Esophagus mucosa (tissue), 1 donor: ENCODE data around the gene NDUFAF5. TPM values are rescaled to one million over a fixed set of nuclear protein-coding genes. Genes with fewer than 3 reads are reported as not detected.
"Not testable (repeated sequence)": the region's sequence is repeated elsewhere in the genome, so short reads cannot be mapped to it uniquely, and the experiment has no call there.

ENCODE experiments used
- ATAC-seq: fragments of 200-7000 bp; cut with Tn5 transposase; one replicate; pipeline ENCODE4 v1.9.1; 2020
- total RNA-seq: library from RNA; stranded (reverse); gene quantifications from one replicate; pipeline ENCODE4 v1.2.4, GENCODE V29; 2023
- donor health status: DM: yes; HTN: yes; CAD: no.

NDUFAF5 gene, protein sequence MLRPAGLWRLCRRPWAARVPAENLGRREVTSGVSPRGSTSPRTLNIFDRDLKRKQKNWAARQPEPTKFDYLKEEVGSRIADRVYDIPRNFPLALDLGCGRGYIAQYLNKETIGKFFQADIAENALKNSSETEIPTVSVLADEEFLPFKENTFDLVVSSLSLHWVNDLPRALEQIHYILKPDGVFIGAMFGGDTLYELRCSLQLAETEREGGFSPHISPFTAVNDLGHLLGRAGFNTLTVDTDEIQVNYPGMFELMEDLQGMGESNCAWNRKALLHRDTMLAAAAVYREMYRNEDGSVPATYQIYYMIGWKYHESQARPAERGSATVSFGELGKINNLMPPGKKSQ
- 17.7 TPM for total RNA-seq

- peak; percentile 100 for ATAC-seq
Observed at GRCh38 chr20:13784893-13785715, at the start of gene NDUFAF5, which contains the start of gene ESF1. NDUFAF5 (plus strand) TSS chr20:13785028; CDS start chr20:13785069, 41 bp downstream. ESF1 (minus strand) TSS chr20:13784919; CDS start chr20:13783140, 1,779 bp downstream.

DNA sequence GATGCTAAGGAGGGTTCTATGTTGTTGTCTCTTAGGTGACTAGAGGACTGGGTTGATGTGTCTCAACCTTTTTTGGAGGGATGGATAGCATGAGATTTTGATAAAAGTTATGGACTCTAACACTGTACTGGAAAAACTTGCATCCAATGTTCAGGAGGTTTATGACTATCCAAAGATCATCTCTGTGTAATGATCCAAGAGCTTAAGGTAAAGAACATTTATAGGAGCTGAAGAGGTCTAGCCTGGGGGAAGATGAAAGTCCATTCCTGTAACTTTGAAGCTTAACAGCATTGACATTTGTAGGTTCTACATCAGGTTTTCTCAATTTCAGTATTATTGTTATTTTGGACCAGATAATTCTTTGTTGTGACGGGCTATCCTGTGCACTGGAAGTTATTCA is 49.0 kb upstream of the NDUFAF5 start:
- no peak for ATAC-seq

DNA sequence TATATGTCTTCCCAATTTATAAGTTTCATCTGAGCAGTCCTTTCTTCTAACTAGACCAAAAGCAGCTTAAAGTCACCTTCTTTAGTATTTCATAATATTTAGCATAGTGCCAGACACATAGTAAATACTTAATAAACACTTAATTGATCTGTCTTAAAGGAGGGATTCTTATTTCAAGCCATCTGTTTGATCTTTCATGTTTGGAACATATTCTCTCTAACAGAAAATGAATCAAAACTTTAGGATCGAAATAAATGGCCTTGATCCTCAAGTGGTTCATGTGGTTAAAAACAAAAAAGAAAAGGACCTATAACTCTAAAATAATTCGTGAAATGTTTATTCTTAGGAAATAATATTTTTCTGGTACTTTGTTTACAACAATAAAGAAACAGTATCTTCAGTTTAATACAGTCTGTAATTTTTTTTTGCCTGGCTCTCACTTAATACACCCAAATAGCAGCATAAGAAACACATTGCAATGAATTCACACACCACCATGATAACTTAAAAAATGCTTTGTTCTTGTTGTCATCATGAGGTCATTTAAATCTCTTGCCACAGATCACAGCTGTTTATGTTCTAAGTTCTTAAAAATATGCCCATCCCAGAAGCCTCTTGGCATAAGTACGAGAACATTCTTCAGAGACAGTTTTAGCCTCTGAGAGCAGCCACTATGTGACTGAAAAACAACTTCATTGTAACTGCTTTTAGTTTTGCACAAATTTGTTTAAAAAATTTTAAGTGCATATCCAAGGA is 48.2 kb upstream of the NDUFAF5 start:
- no peak for ATAC-seq

GRCh38 chr20:13738187-13738586 is 46.6 kb upstream of the NDUFAF5 start:
- not testable (repeated sequence) for ATAC-seq

GRCh38 chr20:13739731-13740649 is 44.8 kb upstream of the NDUFAF5 start:
- ATAC-seq, result no peak

DNA sequence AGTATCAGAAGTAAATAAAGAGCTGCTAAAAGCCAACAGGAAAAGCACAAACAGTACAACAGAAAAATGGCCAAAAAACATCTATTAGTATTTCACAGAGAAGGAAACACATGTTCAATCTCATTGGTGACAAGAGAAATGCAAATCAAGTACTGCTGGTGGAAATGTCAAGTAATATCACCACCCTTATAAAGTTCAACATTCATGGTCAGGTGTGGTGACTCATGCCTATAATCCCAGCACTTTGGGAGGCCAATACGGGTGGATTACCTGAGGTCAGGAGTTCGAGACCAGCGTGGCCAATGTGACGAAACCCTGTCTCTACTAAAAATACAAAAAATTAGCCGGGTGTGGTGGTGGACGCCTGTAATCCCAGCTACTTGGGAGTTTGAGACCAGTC is 42.9 kb upstream of the NDUFAF5 start:
- no peak for ATAC-seq

DNA sequence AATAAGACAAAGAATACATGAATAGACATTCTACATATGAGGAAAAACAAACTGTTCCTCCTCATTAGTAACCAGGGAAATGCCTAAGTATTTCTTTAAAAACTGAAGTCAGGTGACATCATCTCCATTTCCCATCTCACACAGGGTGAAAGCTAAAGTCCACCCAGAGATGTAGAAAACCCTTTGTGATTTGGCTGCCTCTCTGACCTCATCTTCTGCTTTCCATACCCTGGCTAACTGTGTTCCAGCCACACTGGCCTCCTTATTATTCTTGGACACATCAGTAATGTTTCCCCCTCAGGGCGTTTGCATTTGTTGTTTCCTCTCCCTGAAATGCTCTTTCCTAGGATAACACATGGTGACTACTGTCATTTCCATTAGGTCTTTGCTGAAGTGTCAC is 40.5 kb upstream of the NDUFAF5 start:
- ATAC-seq, result no peak

GRCh38 chr20:13745784-13746183 is 39.0 kb upstream of the NDUFAF5 start:
- ATAC-seq, result no peak

- ATAC-seq, result no peak
Observed at GRCh38 chr20:13749811-13750210, 35.0 kb upstream of the NDUFAF5 start.

- ATAC-seq, result no peak
Observed at GRCh38 chr20:13753436-13754036, 31.3 kb upstream of the NDUFAF5 start.

DNA sequence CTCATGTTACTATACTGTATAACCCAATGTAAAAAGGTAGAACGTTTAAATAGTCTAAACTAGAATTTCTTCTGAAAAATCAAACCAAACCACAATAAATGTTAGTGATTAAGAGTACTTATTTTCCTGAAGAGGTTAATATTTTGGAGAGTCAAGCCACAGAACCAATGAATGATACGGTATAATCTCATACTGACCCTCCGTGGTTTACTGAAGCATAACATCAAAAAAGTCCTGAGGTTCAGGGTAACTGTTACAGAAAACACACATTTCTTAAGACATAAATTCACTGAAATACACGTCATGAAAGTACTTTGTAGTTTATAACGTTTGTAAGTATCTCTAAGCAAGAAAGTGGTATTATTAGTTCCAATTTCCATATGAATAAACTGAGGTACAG is 29.0 kb upstream of the NDUFAF5 start:
- ATAC-seq, result no peak

DNA sequence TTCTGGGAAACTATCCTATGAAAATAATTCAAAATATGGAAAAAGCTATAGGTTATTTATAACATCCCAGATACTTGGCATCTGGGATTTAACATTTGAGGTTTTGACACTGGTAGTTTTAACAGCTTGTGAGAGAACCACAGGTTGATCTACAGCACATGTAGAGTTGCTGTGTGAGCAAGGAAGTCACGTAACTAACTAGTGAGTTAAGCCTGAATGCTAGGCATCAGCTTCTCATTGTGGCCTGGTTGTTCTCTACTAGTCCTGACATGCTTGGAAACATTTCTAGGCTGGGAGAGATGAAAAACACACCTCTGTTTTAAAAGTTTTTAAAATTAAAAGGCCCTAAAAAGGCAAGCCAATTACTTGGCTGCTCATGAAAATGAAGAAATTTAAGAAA is 28.3 kb upstream of the NDUFAF5 start:
- ATAC-seq, result peak; percentile 60

DNA sequence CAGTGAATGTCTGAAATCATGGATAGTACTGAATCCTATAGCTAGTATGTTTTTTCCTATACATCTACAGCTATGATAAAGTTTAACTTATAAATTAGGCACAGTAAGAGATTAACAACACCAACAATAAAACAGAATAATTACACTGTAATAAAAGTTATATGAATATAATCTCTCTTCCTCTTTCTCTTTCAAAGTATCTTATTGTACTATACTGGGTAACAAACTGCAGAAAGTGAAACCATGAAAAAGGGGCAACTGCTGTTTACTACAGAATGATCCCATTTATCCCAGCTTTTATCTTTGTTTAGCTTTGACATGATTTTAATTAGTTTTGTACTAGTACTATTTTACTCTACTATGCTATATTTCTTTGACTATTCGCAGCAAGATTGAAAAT is 25.9 kb upstream of the NDUFAF5 start:
- ATAC-seq, result no peak

DNA sequence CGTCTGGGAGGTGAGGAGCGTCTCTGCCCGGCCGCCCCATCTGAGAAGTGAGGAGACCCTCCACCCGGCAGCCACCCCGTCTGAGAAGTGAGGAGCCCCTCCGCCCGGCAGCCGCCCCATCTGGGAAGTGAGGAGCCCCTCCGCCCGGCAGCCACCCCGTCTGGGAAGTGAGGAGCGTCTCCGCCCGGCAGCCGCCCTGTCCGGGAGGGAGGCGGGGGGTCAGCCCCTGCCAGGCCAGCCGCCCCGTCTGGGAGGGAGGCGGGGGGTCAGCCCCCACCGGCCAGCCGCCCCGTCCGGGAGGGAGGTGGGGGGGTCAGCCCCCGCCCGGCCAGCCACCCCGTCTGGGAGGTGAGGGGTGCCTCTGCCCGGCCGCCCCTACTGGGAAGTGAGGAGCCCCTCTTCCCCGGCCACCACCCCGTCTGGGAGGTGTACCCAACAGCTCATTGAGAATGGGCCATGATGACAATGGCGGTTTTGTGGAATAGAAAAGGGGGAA is 24.3 kb upstream of the NDUFAF5 start:
- ATAC-seq, result not testable (repeated sequence)

DNA sequence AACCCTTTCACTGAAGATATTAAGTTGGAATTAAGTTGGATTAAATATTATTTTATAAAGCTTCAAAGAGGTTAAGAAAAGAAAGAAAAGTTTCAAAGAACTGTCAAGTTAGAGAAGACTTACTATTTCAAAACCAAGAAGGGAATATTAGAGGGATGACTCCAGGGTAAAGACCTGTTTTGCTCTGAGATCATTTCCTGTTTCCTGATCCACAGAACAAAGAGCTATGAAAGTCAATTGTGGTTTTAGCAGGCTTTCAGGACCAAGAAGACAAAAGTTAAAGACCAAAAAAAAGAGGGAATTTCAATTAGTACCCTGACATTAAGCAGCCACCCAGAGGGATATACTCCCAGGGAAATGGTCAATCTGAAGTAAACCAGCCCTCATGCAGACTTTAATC is 19.5 kb upstream of the NDUFAF5 start:
- peak; percentile 62 for ATAC-seq

DNA sequence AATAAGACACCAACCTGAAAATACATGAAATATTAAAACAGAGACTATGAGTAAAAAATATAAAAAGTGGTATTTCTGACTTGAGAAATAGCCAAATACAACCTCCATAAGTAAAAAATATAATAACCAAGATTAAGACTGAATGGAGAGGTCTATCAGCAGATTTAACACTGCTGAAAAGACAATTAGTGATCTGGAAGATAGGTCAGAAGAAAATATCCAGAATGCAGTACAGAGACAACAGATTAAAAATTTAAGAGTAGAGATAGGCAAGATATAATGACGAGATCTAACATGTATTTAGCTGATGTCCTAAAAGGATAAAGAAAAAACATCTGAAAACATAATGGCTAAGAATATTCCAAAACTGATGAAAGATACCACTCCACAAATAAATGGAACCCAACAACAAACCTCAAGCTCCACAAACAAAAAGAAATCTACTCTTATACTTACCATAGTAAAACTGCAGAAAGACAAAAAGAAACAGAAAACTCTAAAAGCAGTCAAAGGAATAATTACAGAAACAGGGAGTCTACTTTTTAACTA is 18.9 kb upstream of the NDUFAF5 start:
- no peak for ATAC-seq

GRCh38 chr20:13770141-13770540 is 14.7 kb upstream of the NDUFAF5 start:
- ATAC-seq, result no peak

DNA sequence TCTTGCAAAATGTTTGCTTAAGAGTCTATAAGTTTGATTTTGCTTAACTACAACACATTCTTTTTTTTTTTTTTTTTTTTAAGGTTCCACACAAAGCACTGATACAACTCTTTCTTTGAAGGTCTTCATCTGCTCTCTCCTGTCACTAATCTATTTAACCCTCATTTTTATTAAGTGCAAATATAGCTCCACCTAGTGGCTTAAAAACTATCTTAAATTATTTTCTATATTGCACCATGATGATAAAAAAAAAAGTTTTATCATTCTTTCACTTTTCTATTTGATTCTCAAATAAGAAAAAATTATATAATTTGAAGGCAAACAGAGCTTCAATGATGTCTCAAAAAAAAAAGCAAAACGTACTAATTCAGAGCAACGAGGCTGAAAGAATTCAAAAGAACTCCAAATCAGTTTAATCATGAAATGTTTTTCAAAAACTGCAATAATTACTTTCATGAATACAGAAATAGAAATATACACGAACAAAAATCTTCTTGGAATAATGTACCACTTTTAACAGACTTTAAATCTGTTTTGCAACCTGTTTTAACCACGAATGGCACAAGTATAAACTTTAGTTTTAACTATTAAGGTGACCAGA is 12.9 kb upstream of the NDUFAF5 start:
- no peak for ATAC-seq

DNA sequence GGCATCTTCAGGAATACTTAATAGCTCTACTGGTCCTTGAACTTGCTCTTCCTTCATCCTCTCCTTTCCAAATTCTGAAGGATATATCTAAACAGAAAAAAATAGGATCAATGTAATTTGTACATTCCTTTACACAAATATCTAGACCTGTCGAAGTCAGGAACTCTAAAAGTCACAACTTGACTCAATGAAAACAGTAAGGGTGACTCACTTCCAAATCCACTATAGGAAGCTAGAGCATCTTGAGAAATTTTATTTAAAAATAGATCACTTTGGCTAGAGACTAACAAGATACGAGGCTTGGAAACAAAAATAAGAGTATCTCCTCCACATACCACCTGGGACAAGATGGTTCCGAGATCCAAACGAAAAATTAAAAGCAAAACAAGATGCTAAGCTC is 12.3 kb upstream of the NDUFAF5 start:
- ATAC-seq, result no peak

- no peak for ATAC-seq
Observed at GRCh38 chr20:13775867-13776266, 9.0 kb upstream of the NDUFAF5 start.
